ENCODE measurements around the gene CA12.
"Not testable (repeated sequence)": the region's sequence is repeated elsewhere in the genome, so short reads cannot be mapped to it uniquely, and the experiment has no call there.

The CA12 gene

DNA sequence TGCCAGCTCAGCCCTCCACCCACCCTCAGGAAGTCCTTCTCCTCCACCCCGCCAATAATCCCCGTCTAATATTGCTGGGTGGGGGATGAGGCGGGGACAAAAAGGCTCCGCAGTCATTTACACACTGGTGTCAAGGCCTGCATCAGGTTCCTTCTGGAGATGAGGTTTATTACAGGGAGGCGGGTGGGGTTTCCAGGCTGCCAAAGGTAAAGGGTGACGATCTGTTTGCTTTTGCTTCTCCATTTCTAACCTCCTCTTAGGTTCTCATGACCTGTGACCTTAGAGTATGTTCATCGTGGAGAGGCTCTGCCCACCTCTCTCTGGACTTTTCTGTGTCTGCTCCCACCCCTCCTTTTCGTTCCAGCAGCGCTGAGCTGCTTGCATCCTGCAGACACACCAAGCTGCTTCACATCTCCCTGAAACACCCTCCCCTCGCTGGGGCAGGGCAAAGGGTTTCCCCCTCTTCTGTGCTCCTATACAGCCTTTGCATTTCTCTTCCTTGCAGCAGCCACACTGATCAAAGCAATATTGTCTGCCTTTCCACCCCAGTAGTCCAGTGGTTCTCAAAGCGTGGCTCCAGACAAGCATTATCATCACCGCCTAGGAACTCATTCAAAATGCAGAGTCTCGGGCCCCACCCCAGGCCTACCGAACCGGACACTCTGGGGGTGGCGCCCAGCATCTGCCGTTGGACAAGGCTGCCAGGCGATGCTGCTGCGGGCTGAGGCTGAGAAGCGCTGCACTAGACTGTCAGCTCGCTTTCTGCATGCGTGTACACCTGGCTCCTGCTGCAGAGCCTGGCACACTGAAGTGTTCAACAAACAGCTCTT lies 26.6 kb downstream of the CA12 start:
- DNase-seq: no peak

DNA sequence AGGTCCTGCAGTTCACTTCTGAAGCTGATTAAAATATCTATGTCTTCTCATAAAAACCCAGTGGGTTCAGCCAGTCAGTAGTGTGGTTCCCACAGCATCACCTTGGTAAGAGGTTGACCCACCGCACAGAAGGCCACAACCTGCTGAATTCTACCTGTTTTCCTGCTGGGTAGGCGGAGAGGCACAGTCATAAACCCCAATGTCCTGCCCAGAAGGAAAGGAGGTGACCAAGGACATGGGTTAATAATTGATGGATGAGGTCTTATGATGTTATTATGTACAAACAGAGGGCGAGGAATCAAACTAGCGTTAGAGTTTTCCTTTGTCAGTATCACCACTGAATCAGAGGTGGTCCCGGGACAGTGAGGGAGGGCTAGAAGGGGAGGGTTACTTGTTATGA lies 27.8 kb downstream of the CA12 start:
- DNase-seq: no peak

DNA sequence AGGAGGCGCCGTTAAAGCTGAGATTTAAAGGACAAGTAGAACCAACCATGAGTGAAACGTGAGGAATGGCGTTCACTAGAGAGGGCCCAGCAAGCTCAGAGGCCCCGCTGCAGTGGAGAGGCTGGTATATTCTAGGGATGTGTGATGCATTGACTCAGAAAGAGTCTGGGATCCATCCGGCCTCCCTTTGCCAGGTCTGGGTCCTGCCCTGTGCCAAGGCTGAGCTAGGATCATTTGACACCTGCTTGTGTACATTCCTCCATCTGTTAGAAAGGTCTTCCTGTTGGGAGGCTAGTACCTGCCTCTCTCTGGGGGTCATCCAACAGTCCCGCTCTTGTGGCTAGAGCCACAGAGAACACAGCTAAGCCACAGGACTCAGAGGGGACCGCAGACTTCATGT lies 28.4 kb downstream of the CA12 start:
- no peak for DNase-seq

DNA sequence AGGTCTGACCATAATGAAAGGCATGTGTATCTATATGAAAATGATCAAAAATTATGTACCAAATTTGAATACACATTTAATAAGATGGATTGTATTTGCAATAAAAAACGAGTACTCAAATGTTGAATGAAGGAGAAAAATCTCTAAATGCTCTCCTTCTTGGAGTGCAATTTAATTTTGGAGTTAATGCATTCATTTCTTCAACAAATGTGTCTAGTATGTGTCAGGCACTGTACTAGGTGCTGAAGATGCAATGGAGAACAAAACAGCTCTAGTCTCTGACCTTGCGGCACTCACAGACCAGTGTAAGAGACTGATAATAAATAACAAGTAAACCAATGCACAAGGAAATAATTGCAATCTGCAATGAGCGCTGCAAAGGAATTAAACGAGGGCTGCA lies 28.8 kb downstream of the CA12 start:
- DNase-seq: no peak

DNA sequence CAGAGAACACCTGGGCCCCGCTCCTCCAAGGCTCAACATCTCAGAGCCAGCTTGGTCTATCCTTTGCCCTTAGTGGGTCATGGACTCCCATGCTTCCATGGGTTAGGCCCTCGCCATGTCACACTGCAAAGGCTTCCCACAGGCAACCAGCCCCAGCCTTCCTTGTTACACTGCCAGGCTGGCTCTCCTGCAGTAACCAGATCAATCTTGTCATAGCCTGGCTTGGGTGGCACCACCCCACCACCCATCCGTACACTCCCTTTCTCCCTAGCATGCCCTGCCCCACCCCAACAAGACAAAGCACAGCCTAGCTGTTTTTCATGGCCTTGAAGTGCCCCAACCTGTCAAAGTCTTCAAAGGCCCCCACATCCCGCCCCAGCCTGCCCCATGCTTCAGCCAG lies 30.5 kb downstream of the CA12 start:
- no peak for DNase-seq

DNA sequence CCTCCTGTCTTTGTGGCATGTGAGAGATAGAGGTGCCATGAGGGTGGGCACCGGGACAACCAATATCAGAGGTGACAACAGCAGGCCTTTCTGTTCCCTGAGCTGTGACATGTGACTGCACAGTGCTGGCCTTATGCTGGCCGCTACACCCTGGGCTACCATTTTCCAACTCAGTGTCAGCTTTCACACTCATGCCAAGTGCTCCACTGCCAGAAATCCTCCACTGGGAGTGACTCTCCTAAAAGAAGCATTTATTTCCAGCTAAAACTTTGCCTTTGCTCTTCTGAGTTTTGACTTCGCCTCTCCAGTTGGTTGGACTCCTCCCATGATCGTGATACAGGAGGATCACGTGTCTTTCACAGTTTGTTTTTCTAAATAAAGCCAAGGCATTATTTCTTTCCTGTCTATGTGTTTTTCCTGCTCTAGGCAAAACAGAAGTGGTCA lies 31.4 kb downstream of the CA12 start:
- no peak for DNase-seq

DNA sequence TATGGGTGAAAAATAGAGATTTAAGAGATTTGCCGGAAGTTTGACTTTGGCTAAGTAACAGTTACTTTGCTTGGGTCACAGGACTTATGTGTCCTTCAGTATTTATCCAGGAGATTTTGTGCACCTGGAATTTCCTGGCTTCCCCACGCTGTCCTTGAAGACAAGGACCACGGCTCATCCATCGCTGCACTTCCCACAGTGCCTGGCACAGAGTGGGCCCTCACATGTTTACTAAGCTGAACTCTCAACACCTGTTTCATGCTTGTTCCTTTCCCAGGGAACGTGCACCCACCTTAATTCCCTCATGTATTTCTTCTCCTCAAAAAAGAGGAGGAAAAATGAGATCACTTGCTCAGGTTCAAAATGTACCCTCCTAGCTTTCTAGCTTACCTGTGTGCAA lies 32.0 kb downstream of the CA12 start:
- DNase-seq: no peak

DNA sequence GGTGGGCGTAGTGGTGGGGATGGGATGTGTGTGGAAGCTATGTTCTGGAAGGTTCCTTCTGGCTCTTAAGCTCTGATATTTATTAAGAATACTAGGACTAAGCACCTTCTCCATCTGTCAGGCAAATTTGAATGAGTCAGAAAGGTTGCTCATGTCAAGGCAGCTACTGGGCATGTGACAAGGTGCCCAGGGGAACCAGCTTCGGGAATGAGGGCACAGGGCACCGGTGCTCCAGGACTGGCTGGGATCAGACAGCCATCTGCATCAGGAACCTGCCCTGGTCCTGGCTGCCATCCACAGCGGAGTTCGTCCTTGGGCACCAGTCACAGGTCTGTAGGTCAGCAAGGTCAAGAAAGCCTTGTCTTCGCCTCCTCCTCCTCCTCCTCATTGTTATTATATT lies 32.5 kb downstream of the CA12 start:
- no peak for DNase-seq

DNA sequence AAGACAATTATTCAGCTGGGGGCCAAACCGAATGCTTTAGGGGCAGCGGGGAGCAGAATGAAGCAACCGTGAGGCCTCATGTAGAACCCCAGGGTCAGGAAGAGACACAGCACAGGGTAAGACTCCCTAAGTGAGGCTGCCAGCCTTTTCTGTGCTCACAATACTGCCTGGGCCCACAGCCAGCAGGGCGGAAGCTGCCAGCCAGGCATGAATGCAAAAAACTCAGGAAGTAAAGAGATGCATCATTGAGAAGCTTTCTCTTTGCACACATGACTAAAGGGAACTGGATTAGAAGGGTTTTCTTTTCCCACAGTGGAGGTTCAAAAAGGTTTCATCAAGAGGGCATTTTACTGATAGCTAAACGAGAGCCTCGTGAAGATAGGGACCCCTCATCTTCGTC lies 33.3 kb downstream of the CA12 start:
- no peak for DNase-seq

DNA sequence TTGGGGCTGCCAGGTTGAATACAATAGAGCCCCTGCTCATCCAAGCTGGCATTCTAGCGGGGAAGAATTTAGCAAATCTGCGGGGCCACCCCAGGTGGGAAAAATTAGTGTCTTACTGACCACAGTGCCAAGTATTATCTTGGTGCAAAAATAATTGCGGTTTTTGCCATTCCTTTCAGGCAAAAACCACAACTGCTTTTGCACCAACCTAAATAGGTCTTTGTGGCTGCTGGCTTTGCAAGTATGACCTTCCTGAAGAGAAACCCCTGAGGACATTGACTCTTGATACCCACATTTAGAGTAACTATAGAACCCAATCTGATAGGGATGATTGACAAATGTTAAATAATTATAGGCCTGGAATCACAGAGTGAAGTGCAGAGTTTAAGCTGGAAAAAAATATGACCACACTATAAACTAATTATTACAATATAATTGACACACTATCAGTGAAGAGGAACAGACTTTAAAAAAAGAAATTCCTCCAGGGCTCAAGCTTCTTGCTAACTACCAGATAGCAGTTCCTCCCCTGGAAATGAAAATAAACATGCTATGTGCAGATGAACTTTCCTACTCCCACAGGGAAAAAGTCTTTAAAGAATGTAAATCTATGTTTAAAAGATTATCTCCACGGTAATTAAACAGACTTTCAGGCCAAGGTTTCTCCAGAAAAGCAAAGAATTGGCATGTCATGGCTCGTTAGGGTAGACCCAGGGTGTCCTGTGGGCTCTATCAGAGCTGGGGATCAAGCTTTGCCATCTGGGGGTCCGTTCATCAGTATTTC lies 34.4 kb downstream of the CA12 start:
- no peak for DNase-seq

DNA sequence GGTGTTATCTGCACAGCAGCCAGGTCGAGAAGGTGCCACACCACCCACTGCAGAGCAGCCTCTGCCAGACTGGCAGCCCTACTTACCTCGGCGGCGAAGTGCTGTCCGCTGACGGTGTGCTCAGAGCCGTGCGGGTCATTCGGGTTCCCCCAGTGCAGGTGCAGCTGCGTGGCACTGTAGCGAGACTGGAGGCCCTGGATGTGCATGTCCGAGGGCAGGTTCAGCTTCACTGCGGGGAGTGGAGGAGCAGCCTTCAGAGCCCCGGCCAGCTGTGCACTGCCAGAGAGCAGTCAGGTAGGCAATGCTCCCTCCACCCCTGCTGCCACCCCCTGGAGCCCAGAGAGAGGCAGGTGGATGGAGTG lies 36.3 kb downstream of the CA12 start:
- no peak for DNase-seq

DNA sequence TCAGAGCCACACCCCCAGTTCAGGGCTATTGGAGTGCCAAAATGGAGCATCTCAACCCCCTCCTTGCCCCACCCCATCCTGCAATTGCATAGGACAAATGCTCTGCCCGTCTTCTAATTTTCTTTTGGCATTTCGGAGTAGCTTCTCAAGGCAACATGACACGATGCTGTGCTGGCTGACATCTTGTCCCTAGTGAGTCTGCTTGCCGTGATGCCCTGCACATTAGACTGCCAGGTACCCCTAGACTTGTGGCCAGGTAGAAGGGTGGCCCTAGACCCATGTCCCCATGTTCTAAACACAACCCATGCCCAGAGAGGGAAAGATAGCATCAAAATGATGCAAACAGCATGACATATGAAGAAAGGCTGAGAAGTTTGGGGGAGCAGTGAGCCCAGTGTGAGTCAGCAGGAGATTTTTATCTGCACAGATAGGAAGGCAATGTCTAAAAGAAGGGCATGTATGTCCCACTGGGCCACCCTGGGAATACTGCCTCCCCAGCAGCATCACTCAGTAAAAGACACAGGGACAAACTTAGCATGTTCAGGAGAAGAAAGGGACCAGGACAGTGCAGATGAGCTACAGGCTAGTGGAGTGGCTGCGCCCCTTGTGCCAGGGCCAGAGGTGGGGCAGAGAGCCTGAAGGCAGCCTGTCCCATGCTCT lies 36.8 kb downstream of the CA12 start:
- DNase-seq: no peak

DNA sequence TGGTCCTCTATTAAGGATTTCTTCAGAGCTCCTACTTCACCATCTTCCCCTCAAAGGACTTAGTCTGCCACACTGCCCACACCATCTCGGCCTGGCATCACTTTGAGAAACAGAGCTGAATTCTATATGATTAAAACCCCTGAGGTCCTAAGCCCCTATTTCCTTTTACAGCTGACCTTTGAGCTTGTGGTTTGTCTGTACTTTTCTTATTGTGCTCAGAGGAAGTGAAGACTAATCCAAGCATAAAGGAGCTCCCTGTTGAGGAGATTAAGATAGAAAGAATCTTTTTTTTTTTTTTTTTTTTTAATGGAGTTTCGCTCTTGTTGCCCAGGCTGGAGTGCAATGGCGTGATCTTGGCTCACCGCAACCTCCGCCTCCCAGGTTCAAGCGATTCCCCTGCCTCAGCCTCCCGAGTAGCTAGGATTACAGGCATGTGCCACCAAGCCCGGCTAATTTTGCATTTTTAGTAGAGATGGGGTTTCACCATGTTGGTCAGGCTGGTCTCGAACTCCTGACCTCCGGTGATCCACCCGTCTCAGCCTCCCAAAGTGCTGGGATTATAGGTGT lies 38.6 kb downstream of the CA12 start:
- not testable (repeated sequence) for DNase-seq

DNA sequence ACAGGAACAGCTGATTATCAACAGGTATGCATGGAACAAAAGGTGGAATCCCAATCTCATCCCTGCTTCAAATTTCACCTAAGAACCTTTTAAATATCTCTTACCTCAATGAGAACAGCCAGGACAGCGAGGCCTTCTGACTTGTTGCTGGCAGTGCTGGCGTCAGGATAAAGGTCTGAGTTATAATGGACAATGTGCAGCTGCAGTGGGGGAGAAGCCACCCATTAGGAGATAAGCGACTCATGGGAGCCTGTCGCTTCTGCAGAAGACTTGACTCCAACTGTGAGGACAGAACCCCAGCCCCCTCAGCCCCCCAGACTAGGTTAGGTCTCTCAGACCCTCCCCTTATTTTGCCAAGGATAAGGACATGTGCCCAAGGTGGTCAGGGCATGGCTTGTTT lies 39.7 kb downstream of the CA12 start:
- DNase-seq: no peak

DNA sequence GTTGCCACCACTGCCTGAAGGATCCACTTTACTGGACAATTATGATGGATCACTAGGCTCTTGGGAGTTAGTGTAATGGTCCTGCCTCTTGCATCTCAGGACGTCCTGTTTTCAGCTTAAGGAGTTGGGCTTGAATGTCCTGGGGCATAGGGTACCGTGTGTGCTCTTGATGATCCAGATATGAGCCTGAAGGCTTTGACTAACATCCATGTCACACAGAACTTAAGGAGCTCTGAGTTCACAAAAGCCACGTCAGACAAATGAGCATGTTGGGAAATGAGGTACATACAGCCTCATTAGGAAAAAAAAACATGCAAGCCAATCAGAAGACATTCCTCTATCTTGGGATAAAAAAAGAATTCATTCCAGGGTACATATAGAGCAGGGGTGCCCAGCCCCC lies 40.8 kb downstream of the CA12 start:
- DNase-seq: no peak

DNA sequence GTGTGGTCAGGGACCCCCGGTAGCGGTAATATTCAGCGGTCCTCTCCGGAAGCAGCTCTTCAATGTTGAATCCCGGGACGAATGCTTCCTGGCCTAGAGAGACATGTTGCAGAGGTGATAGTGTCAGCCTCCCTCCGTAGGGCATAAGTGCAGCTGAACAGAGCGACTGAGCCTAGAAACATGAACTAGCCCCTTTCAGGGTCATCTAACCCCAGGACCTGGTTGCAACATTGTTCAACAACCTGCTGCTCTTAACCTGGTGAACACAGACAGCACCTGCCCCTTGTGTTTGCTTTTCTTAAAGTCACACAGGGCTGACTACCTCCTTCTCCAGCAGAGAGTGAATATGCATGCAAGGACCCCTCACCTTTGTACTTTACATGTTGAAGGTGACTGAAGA lies 41.3 kb downstream of the CA12 start:
- DNase-seq: no peak

DNA sequence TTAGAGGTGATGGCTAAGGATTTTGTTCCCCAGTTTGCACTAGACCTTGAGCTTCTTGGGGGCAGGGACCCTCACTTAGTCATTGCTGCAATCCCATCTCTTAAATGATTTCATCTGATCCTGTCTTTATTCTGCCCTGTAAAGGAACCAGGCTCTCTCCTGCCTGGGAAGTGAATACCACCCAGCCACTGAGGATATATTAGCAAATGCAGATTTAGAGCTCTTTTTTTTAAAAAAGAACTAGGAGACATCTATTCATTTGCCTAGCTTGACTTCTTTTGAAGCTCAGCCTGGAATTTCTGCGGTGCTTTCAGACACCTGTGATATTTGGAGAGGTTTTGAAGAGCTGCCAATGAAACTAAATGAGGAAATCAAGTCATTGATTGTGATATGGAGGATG lies 41.8 kb downstream of the CA12 start:
- DNase-seq: no peak

DNA sequence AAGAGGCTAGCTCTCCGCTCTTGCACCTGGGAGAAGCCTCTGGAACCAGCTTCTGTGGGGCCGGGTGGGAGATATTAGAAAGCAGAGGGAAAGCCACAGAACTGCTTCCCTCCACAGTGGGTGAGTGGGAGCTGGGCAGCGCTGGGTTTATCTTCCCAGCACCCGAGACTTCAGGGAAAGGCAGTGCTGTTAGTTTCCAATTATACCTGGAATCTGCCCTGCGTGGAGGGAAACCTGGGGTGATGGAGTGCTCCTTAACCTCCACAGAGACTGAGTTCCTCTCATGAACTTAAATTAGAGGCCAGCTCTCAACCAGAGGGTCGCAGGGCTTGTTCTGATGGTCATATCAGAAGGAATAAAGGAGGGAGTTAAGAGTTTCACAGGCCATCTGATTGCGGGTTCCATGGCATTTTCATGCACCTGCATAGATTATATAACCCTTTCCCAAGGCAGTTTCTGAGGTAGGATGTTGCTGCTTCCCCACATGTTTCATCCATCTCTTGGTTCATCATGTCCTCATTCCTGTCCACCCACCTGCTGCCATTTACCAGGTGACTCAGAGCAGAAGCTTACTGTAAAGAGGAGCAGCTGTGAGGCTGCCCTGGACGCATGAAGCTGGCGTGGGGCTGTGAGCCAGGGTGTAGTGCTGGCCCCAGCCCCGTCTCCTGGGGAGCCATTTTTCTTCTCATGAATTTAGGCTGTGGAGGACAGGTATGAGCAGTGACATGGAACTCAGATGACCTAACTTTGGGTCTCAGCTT lies 42.5 kb downstream of the CA12 start:
- no peak for DNase-seq

DNA sequence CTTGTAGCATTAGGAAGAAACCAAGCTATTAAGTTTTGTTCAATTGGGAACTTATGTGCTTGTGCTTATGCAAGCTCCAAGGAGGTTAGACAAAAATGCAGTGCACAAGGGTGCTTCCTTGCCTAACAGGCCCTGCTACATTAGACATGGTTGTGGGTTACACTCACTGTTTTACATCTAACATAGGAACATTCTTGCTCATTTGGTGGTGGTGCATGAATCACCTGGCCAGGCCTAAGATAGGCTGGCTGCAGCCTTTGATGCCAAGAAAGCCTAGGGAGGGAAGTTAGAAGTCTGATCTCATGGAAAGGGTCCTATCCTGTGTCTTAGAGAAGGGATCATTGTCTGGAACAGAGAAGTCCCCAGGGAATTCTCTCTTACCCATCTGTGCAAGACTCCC lies 43.5 kb downstream of the CA12 start:
- no peak for DNase-seq

DNA sequence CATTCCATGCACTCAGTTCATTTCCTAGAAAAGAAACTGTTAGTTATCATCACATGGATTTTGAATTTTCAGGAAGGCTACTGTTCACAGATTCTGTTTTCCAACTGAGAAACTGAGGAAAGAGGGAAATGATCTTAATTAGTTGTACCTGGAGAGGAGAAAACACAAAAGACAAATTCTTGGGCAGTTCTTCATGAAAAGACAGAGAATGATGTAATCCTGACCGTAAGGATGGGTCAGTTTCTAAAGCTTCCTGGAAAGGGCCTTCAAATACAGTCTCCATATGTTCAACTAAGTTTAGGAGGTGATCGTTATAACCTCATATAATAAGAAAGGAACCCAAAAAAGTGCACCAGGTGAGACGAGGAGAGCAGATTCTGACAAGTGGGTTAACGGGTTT lies 44.6 kb downstream of the CA12 start:
- no peak for DNase-seq

DNA sequence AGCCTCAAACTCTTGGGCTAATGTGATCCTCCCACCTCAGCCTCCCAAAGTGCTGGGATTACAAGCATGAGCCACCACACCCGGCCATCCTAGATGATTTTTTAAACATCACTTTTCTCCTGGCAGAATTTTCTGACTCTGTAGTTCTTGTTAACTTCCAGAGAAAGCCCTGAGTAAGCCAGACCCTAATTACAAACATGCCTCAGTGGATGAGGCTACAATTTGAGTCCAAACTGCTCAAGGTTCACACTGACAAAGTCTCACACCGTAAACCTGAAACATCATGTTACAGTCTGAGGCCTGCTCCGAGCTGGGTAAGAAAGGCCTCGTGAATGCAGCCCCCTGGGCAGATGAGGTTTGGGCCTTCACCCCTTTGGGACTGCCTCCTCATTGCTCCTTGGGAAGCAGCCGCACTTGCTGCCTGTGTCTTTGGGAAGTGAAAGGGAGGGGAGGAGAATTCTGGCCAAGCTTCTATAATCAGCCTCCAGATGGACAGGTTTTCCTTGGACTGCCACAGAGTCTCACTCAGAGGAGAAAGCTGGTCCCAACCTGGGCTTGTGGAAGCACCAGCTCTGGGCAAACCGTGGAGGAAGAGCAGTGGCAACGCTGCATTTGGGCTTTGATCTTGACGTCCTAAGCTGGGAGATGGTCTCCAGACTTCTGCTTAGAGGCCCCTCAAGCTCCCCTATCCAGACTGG lies 46.0 kb downstream of the CA12 start:
- DNase-seq: no peak

DNA sequence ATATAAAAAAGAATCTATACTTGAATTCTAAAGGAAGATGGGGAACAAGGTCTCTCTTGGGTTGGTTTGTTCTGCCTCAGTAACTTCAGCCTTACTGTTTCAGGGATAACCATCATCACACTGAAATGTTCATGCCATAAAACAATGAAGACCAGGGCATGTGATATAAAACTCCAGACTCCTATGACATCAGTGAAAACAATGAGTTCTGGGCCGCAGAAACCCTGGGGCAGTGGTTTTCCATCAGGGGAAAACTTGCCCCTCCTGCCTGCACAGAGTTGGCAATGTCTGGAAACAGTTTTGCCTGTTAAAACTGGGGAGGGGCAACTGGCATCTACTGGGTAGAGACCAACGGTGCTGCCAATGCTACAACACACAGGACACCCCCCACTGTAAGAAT lies 46.8 kb downstream of the CA12 start:
- DNase-seq: no peak

Data from NCI-H1930 (cell line).